ENCODE results near the gene TARS3.

TARS3 gene

GRCh38 chr15:101625184-101625583 is 99.1 kb downstream of the TARS3 start:
- Histone ChIP-seq H3K4me1 (ENCODE audit: control insufficient read depth, insufficient read depth, low read length, unreplicated experiment) (no peaks in the 10 kb centered on the region), H3K36me3 (ENCODE audit: insufficient read depth, low read length) (no peaks in the 10 kb centered on the region), H3K79me2 (ENCODE audit: control insufficient read depth, insufficient read depth, low read length, unreplicated experiment) (no peaks in the 10 kb centered on the region), H3K27me3 (ENCODE audit: insufficient read depth, low read length) (no peaks in the 10 kb centered on the region), H3K27ac (ENCODE audit: low read depth, low read length) (no peak overlapping the region), H3K4me3 (ENCODE audit: low read depth, low read length) (no peak overlapping the region), H2AFZ (ENCODE audit: low read length, unreplicated experiment) (no peak overlapping the region)

DNA sequence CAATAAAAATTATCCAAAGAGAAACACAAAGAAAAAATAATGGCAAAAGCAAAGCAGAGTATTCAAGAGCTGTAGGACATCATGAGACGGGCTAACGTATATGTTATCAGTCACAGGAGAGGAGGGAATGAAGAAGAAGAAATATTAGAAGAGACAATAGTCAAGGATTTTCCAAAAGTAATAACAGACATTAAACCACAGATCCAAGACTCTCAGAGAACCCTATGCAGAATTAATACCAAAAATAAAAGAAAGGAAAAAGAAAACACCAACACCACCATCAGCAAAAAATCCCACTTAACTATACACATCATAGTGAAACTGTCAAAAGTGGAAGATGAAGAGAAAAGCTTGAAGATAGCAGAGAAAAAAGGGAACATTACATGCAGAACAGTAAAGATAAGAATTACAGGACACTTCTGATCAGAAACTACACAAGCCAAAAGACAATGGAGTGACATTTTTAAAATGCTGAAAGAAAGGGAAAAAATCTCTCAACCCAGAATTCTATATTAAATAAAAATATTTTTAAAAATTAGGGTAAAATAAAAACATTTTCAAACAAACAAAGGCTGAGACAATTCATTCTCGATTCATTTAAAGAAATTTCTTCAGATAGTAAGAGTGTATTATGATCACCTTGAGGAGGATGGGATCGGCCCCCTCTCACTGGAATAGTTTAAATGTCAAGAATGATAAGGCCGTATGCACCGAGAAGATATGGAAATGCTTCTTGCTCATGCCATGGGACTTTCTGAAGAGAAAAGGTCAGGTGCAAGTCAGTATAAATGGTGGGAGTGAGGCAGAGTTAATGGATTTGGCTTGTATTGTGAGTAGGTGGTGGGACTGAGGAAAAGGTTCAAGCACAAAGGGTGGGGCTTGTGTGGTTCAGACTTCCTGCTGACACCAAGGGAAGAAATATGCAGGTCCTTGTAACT is 100.6 kb downstream of the TARS3 start:
- H2AFZ ChIP-seq (ENCODE audit: low read length, unreplicated experiment) = no peak overlapping the region
- H3K36me3 ChIP-seq (ENCODE audit: insufficient read depth, low read length) = no peaks in the 10 kb centered on the region
- H3K27me3 ChIP-seq (ENCODE audit: insufficient read depth, low read length) = no peaks in the 10 kb centered on the region
- H3K4me1 ChIP-seq (ENCODE audit: control insufficient read depth, insufficient read depth, low read length, unreplicated experiment) = no peaks in the 10 kb centered on the region
- no peak overlapping the region for H3K4me3 ChIP-seq (ENCODE audit: low read depth, low read length)
- H3K27ac ChIP-seq (ENCODE audit: low read depth, low read length) = no peak overlapping the region
- H3K79me2 ChIP-seq (ENCODE audit: control insufficient read depth, insufficient read depth, low read length, unreplicated experiment) = no peaks in the 10 kb centered on the region

GRCh38 chr15:101621961-101622360 is 102.3 kb downstream of the TARS3 start:
- H3K4me3 ChIP-seq (ENCODE audit: low read depth, low read length) = no peak overlapping the region
- H3K36me3 ChIP-seq (ENCODE audit: insufficient read depth, low read length) = no peaks in the 10 kb centered on the region
- no peaks in the 10 kb centered on the region for H3K4me1 ChIP-seq (ENCODE audit: control insufficient read depth, insufficient read depth, low read length, unreplicated experiment)
- H3K27ac ChIP-seq (ENCODE audit: low read depth, low read length) = no peak overlapping the region
- H3K27me3 ChIP-seq (ENCODE audit: insufficient read depth, low read length) = no peaks in the 10 kb centered on the region
- H2AFZ ChIP-seq (ENCODE audit: low read length, unreplicated experiment) = no peak overlapping the region
- H3K79me2 ChIP-seq (ENCODE audit: control insufficient read depth, insufficient read depth, low read length, unreplicated experiment) = no peaks in the 10 kb centered on the region

- no peaks in the 10 kb centered on the region for H3K36me3 ChIP-seq (ENCODE audit: insufficient read depth, low read length)
- no peak overlapping the region for H3K27ac ChIP-seq (ENCODE audit: low read depth, low read length)
- H3K4me3 ChIP-seq (ENCODE audit: low read depth, low read length) = no peak overlapping the region
- H3K27me3 ChIP-seq (ENCODE audit: insufficient read depth, low read length) = no peaks in the 10 kb centered on the region
- H2AFZ ChIP-seq (ENCODE audit: low read length, unreplicated experiment) = no peak overlapping the region
- peaks cover 7% of the 10 kb centered on the region for H3K4me1 ChIP-seq (ENCODE audit: control insufficient read depth, insufficient read depth, low read length, unreplicated experiment)
- no peaks in the 10 kb centered on the region for H3K79me2 ChIP-seq (ENCODE audit: control insufficient read depth, insufficient read depth, low read length, unreplicated experiment)
Measured at GRCh38 chr15:101620671-101621070, 103.6 kb downstream of the TARS3 start.

DNA sequence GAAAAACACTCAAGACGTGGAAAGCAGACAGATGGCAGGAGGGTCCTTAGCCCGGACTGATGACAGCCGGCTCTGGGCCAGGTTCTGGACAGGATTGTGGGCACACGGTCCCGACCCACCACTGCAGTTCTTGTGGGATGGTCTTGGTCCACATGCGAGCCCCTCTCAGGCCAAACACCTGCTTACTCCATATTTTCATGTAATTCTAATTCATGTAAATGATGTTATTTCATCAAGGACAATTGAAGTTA is 104.7 kb downstream of the TARS3 start:
- H3K36me3 ChIP-seq (ENCODE audit: insufficient read depth, low read length) = no peaks in the 10 kb centered on the region
- no peak overlapping the region for H2AFZ ChIP-seq (ENCODE audit: low read length, unreplicated experiment)
- peaks cover 7% of the 10 kb centered on the region for H3K4me1 ChIP-seq (ENCODE audit: control insufficient read depth, insufficient read depth, low read length, unreplicated experiment)
- no peaks in the 10 kb centered on the region for H3K27me3 ChIP-seq (ENCODE audit: insufficient read depth, low read length)
- no peaks in the 10 kb centered on the region for H3K79me2 ChIP-seq (ENCODE audit: control insufficient read depth, insufficient read depth, low read length, unreplicated experiment)
- no peak overlapping the region for H3K27ac ChIP-seq (ENCODE audit: low read depth, low read length)
- no peak overlapping the region for H3K4me3 ChIP-seq (ENCODE audit: low read depth, low read length)

DNA sequence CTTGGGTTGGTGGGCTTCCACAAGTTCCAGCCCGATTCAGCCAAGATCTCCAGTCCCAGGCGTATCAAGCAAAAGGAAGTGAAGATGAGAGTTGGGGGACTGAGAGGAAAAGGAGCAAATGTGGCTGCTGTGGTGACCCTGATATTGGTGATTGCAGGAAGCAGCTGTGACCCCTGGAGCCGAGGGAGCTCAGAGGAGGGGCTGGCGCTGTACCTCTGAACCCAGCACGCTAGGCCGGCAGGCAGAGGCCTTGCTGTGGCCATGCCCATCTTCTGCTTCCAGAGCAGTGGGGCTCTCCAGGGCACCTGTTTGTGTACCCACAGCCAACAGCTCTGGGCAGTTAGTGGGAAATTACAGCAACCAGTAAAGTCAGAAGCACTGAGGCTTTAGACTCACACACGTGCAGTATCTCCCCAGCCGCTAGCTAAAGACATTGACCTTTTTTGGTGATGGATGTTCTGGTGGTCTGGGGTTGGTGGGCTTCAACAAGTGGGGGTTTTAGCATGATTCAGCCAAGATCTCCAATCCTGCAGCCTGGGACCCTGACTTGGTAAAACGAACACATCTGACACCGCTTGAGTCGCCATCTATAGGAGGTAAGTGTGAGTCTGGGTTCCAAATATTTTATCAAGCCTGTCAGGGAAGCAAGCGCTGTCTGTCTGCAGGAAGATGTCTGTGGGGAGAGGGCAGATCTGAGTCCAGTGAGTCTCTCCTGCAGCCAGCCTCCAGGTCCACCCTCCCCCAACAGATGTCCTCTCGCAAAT is 105.2 kb downstream of the TARS3 start:
- no peak overlapping the region for H3K27ac ChIP-seq (ENCODE audit: low read depth, low read length)
- no peaks in the 10 kb centered on the region for H3K79me2 ChIP-seq (ENCODE audit: control insufficient read depth, insufficient read depth, low read length, unreplicated experiment)
- H2AFZ ChIP-seq (ENCODE audit: low read length, unreplicated experiment) = no peak overlapping the region
- H3K27me3 ChIP-seq (ENCODE audit: insufficient read depth, low read length) = no peaks in the 10 kb centered on the region
- H3K4me3 ChIP-seq (ENCODE audit: low read depth, low read length) = no peak overlapping the region
- H3K36me3 ChIP-seq (ENCODE audit: insufficient read depth, low read length) = no peaks in the 10 kb centered on the region
- H3K4me1 ChIP-seq (ENCODE audit: control insufficient read depth, insufficient read depth, low read length, unreplicated experiment) = peaks cover 7% of the 10 kb centered on the region

- Histone ChIP-seq H2AFZ (ENCODE audit: low read length, unreplicated experiment) (no peak overlapping the region), H3K36me3 (ENCODE audit: insufficient read depth, low read length) (no peaks in the 10 kb centered on the region), H3K27me3 (ENCODE audit: insufficient read depth, low read length) (no peaks in the 10 kb centered on the region), H3K27ac (ENCODE audit: low read depth, low read length) (no peak overlapping the region), H3K4me3 (ENCODE audit: low read depth, low read length) (no peak overlapping the region), H3K79me2 (ENCODE audit: control insufficient read depth, insufficient read depth, low read length, unreplicated experiment) (no peaks in the 10 kb centered on the region), H3K4me1 (ENCODE audit: control insufficient read depth, insufficient read depth, low read length, unreplicated experiment) (peaks cover 7% of the 10 kb centered on the region)
Measured at GRCh38 chr15:101618076-101618475, 106.2 kb downstream of the TARS3 start.

GRCh38 chr15:101617390-101617965 is 106.8 kb downstream of the TARS3 start:
- Histone ChIP-seq H3K27me3 (ENCODE audit: insufficient read depth, low read length) (no peaks in the 10 kb centered on the region), H3K4me3 (ENCODE audit: low read depth, low read length) (no peak overlapping the region), H3K79me2 (ENCODE audit: control insufficient read depth, insufficient read depth, low read length, unreplicated experiment) (no peaks in the 10 kb centered on the region), H2AFZ (ENCODE audit: low read length, unreplicated experiment) (no peak overlapping the region), H3K27ac (ENCODE audit: low read depth, low read length) (no peak overlapping the region), H3K36me3 (ENCODE audit: insufficient read depth, low read length) (no peaks in the 10 kb centered on the region), H3K4me1 (ENCODE audit: control insufficient read depth, insufficient read depth, low read length, unreplicated experiment) (peaks cover 7% of the 10 kb centered on the region)

DNA sequence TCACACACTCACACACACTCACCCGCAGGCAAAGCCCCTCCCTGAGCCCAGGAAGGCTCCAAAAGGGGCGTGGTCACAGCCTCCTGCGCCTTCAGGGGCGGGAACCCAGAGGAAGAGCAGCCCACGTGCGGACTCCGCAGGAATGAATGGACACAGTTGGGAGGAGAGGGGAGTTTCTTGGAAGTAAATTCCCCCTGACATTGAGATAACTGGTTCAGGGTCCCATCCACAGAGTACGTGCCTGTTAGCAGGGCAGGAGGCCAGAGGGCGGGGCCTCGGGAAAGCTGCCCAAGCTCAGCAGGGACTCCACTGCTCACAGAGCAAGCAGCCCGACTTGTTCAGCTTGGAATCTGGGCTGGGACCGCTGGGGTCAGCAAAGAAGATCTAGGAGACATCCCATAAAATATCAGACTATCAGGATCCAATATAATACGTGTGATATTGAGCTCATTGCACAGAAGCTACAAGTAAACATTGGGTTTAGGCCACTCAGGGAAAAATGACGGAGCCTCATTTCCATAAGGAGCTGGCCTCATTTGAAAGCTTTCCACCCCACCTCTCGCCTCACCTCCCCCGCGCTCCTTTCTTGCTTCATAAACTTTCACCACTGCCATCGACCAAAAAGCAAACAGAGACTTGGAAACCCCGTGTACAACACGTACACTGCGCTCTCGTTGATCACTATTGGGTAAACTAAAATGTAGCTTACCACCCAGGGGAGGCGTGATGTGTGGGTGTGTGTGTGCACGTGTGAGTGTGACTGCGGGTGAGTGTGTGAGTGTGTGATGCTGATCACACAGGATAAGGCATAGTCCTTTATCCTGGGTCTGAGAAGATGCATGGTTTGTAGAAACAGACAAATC is 108.1 kb downstream of the TARS3 start:
- no peak overlapping the region for H3K27ac ChIP-seq (ENCODE audit: low read depth, low read length)
- H3K4me3 ChIP-seq (ENCODE audit: low read depth, low read length) = peak overlapping the region; percentile 37
- H3K36me3 ChIP-seq (ENCODE audit: insufficient read depth, low read length) = no peaks in the 10 kb centered on the region
- H3K27me3 ChIP-seq (ENCODE audit: insufficient read depth, low read length) = no peaks in the 10 kb centered on the region
- H3K4me1 ChIP-seq (ENCODE audit: control insufficient read depth, insufficient read depth, low read length, unreplicated experiment) = peaks cover 7% of the 10 kb centered on the region
- H2AFZ ChIP-seq (ENCODE audit: low read length, unreplicated experiment) = peak overlapping the region; percentile 32
- no peaks in the 10 kb centered on the region for H3K79me2 ChIP-seq (ENCODE audit: control insufficient read depth, insufficient read depth, low read length, unreplicated experiment)

- Histone ChIP-seq H3K36me3 (ENCODE audit: insufficient read depth, low read length) (no peaks in the 10 kb centered on the region), H3K79me2 (ENCODE audit: control insufficient read depth, insufficient read depth, low read length, unreplicated experiment) (no peaks in the 10 kb centered on the region), H3K4me3 (ENCODE audit: low read depth, low read length) (0 out of 2 replicates have a peak overlapping the region, but pooled peaks have one; percentile 37), H3K27me3 (ENCODE audit: insufficient read depth, low read length) (no peaks in the 10 kb centered on the region), H3K27ac (ENCODE audit: low read depth, low read length) (no peak overlapping the region), H2AFZ (ENCODE audit: low read length, unreplicated experiment) (no peak overlapping the region), H3K4me1 (ENCODE audit: control insufficient read depth, insufficient read depth, low read length, unreplicated experiment) (peaks cover 7% of the 10 kb centered on the region)
Measured at GRCh38 chr15:101615414-101615985, 108.8 kb downstream of the TARS3 start.
